ENCODE data around the gene GID8.

The GID8 gene

GRCh38 chr20:62961310-62961783 is 23.4 kb downstream of the GID8 start:
- Histone ChIP-seq H4K20me1 (ENCODE audit: low read depth, low read length) (no peaks in the 10 kb centered on the region), H3K9me2 (replicated peaks; ENCODE audit: insufficient read depth, low read length) (no peaks in the 10 kb centered on the region), H3K27me3 (ENCODE audit: low read length) (no peaks in the 10 kb centered on the region), H3F3A (ENCODE audit: insufficient read depth) (no peaks in the 10 kb centered on the region), H3K36me3 (ENCODE audit: low read length) (no peaks in the 10 kb centered on the region), H3K9ac (ENCODE audit: low read length) (no peak overlapping the region), H3K4me2 (ENCODE audit: low read depth, low read length, poor library complexity, severe bottlenecking) (no peak overlapping the region), H3K79me2 (ENCODE audit: insufficient read depth, low read length) (no peaks in the 10 kb centered on the region), H3K9me3 (ENCODE audit: insufficient read depth, low read length) (no peaks in the 10 kb centered on the region), H3K4me3 (ENCODE audit: insufficient read depth, low read length, poor library complexity, severe bottlenecking) (no peak overlapping the region), H3K27ac (ENCODE audit: low read depth, low read length) (no peak overlapping the region), H2AFZ (ENCODE audit: low read depth, low read length, severe bottlenecking) (no peak overlapping the region)
- TF ChIP-seq EZH2phosphoT487 (conservative IDR thresholded peaks at IDR 0.05; ENCODE audit: low read length) (no peak), CTCF (IDR thresholded peaks at IDR 0.05; ENCODE audit: insufficient read depth, low read length, poor library complexity, severe bottlenecking) (no peak)

- no peaks in the 10 kb centered on the region for H3K27me3 ChIP-seq (ENCODE audit: low read length)
- H4K20me1 ChIP-seq (ENCODE audit: low read depth, low read length) = no peaks in the 10 kb centered on the region
- no peak overlapping the region for H3K9ac ChIP-seq (ENCODE audit: low read length)
- TF ChIP-seq EZH2phosphoT487 (conservative IDR thresholded peaks at IDR 0.05; ENCODE audit: low read length) = no peak
- TF ChIP-seq CTCF (IDR thresholded peaks at IDR 0.05; ENCODE audit: insufficient read depth, low read length, poor library complexity, severe bottlenecking) = no peak
- H3K9me3 ChIP-seq (ENCODE audit: insufficient read depth, low read length) = no peaks in the 10 kb centered on the region
- H3K27ac ChIP-seq (ENCODE audit: low read depth, low read length) = no peak overlapping the region
- H3K79me2 ChIP-seq (ENCODE audit: insufficient read depth, low read length) = no peaks in the 10 kb centered on the region
- no peak overlapping the region for H2AFZ ChIP-seq (ENCODE audit: low read depth, low read length, severe bottlenecking)
- H3F3A ChIP-seq (ENCODE audit: insufficient read depth) = no peaks in the 10 kb centered on the region
- H3K9me2 ChIP-seq (replicated peaks; ENCODE audit: insufficient read depth, low read length) = no peaks in the 10 kb centered on the region
- H3K36me3 ChIP-seq (ENCODE audit: low read length) = no peaks in the 10 kb centered on the region
- H3K4me2 ChIP-seq (ENCODE audit: low read depth, low read length, poor library complexity, severe bottlenecking) = no peak overlapping the region
- no peak overlapping the region for H3K4me3 ChIP-seq (ENCODE audit: insufficient read depth, low read length, poor library complexity, severe bottlenecking)
Measured at GRCh38 chr20:62961799-62962198, 23.9 kb downstream of the GID8 start.

- no peak overlapping the region for H3K9ac ChIP-seq (ENCODE audit: low read length)
- TF ChIP-seq CTCF (IDR thresholded peaks at IDR 0.05; ENCODE audit: insufficient read depth, low read length, poor library complexity, severe bottlenecking) (no peak), EZH2phosphoT487 (conservative IDR thresholded peaks at IDR 0.05; ENCODE audit: low read length) (no peak)
- no peak overlapping the region for H2AFZ ChIP-seq (ENCODE audit: low read depth, low read length, severe bottlenecking)
- H3K27ac ChIP-seq (ENCODE audit: low read depth, low read length) = no peak overlapping the region
- H3K27me3 ChIP-seq (ENCODE audit: low read length) = no peaks in the 10 kb centered on the region
- no peaks in the 10 kb centered on the region for H4K20me1 ChIP-seq (ENCODE audit: low read depth, low read length)
- H3K9me2 ChIP-seq (replicated peaks; ENCODE audit: insufficient read depth, low read length) = no peaks in the 10 kb centered on the region
- H3K36me3 ChIP-seq (ENCODE audit: low read length) = no peaks in the 10 kb centered on the region
- no peaks in the 10 kb centered on the region for H3F3A ChIP-seq (ENCODE audit: insufficient read depth)
- H3K9me3 ChIP-seq (ENCODE audit: insufficient read depth, low read length) = no peaks in the 10 kb centered on the region
- H3K79me2 ChIP-seq (ENCODE audit: insufficient read depth, low read length) = no peaks in the 10 kb centered on the region
- no peak overlapping the region for H3K4me2 ChIP-seq (ENCODE audit: low read depth, low read length, poor library complexity, severe bottlenecking)
- H3K4me3 ChIP-seq (ENCODE audit: insufficient read depth, low read length, poor library complexity, severe bottlenecking) = no peak overlapping the region
Measured at GRCh38 chr20:62962221-62962879, 24.4 kb downstream of the GID8 start.

Data from SU-DHL-6 (cell line).